HL-60 (cell line): ENCODE data around the gene RAET1E.
A peak's percentile ranks its signal among the peaks of the same experiment; 100 is the strongest.
"Not testable (repeated sequence)": the region's sequence is repeated elsewhere in the genome, so short reads cannot be mapped to it uniquely, and the experiment has no call there.

ENCODE experiments used
- DNase-seq, 2 experiments: peaks; one replicate each; pipeline ENCODE4 v3.0.0-alpha.2; 2010 to 2020; ENCODE audit warnings: low read depth in 1 of 2, low spot score in 1 of 2
- H3K27ac ChIP-seq: fragments of 250-450 bp; sonication (Bioruptor Pico); replicated peaks from 2 replicates; pipeline ENCODE4 v1.5.1; 2020; ENCODE audit warnings: mild to moderate bottlenecking, moderate library complexity
- H3K27me3 ChIP-seq: fragments of 250-450 bp; sonication (Bioruptor Pico); 2 replicates; pipeline ENCODE4 v1.5.1; 2021; ENCODE audit warnings: mild to moderate bottlenecking, moderate library complexity; ENCODE audit not compliant: insufficient read depth, poor library complexity, severe bottlenecking
- H3K4me3 ChIP-seq: replicated peaks from 2 replicates; pipeline ENCODE4 v1.5.1; 2011; ENCODE audit warnings: mild to moderate bottlenecking, control low read depth, low read length; ENCODE audit not compliant: insufficient read depth
- GABPA ChIP-seq: IDR thresholded peaks from 2 replicates; pipeline ENCODE4 v1.6.1; 2012; ENCODE audit warnings: low read depth
- POLR2AphosphoS5 ChIP-seq: IDR thresholded peaks from 2 replicates; pipeline ENCODE4 v1.6.1; 2012; ENCODE audit warnings: low read depth
- SPI1 ChIP-seq: IDR thresholded peaks from 2 replicates; pipeline ENCODE4 v1.6.1; 2012; ENCODE audit warnings: low read depth, mild to moderate bottlenecking, borderline replicate concordance
- long read RNA-seq: library from polyadenylated mRNA; unstranded; transcript quantifications from one replicate; pipeline ENCODE4 v2.0.0, GENCODE V29; 2020
- TF ChIP-seq, protein P1 (sequence below): IDR thresholded peaks from 2 replicates; pipeline ENCODE4 v1.6.1; 2012; ENCODE audit warnings: low read depth; ENCODE audit not compliant: insufficient replicate concordance
- TF ChIP-seq, protein P2 (sequence below): IDR thresholded peaks from one replicate; pipeline ENCODE4 v1.5.1; 2011; ENCODE audit warnings: low read length, control low read depth, inconsistent platforms; ENCODE audit not compliant: insufficient read depth

RAET1E gene, protein sequence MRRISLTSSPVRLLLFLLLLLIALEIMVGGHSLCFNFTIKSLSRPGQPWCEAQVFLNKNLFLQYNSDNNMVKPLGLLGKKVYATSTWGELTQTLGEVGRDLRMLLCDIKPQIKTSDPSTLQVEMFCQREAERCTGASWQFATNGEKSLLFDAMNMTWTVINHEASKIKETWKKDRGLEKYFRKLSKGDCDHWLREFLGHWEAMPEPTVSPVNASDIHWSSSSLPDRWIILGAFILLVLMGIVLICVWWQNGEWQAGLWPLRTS
- long read RNA-seq: 0 reads

DNA sequence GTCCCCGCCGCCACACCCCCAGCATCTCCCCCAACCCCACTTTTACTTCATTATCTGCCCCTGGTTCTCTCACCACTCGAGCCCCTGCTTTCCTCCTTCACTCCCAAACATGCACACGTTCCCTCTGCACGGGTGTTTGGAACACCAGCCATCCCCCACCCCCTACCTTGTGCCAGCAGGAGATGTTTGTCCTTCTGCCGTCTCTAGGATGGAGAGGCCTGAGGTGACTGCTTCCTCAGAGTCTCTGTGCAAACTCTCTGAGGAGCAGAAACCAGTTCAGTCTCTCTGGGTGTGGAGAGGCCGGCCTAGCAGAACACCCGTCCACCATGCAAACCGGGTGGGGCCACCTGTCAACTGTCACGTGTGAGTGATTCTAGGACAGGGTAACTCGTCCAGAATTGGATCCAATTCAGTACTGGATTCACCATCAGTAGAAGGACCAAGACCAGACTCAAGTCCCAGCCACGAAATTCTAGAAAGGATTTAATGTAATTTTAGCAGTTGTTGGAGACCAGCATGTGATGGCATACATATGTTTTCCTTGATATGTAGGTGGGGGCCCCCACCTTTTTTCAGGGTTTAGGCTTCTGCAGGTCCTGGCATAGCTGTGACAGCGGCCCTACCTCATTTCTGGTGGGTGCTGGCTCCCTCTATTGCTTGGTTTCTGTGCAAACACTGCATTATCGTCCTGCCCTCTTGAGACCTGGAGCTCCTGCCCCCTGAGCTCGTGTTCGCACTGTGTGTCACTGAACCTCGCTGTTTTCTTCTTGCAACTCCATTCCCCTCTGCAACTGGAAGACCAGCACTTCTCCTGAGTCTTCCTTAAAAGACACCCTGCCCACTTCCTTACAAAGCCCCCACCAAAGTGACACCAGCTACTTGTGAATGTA, at the start of gene RAET1E:
TSS of gene RAET1E (minus strand) at position 259 of the 890 bp plus-strand sequence. CDS start 7,212 bp downstream, outside the sequence.
- no peak for TF ChIP-seq POLR2AphosphoS5
- TF ChIP-seq, protein P1, sequence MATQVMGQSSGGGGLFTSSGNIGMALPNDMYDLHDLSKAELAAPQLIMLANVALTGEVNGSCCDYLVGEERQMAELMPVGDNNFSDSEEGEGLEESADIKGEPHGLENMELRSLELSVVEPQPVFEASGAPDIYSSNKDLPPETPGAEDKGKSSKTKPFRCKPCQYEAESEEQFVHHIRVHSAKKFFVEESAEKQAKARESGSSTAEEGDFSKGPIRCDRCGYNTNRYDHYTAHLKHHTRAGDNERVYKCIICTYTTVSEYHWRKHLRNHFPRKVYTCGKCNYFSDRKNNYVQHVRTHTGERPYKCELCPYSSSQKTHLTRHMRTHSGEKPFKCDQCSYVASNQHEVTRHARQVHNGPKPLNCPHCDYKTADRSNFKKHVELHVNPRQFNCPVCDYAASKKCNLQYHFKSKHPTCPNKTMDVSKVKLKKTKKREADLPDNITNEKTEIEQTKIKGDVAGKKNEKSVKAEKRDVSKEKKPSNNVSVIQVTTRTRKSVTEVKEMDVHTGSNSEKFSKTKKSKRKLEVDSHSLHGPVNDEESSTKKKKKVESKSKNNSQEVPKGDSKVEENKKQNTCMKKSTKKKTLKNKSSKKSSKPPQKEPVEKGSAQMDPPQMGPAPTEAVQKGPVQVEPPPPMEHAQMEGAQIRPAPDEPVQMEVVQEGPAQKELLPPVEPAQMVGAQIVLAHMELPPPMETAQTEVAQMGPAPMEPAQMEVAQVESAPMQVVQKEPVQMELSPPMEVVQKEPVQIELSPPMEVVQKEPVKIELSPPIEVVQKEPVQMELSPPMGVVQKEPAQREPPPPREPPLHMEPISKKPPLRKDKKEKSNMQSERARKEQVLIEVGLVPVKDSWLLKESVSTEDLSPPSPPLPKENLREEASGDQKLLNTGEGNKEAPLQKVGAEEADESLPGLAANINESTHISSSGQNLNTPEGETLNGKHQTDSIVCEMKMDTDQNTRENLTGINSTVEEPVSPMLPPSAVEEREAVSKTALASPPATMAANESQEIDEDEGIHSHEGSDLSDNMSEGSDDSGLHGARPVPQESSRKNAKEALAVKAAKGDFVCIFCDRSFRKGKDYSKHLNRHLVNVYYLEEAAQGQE: no peak
- no peak for TF ChIP-seq SPI1
- TF ChIP-seq, protein P2, sequence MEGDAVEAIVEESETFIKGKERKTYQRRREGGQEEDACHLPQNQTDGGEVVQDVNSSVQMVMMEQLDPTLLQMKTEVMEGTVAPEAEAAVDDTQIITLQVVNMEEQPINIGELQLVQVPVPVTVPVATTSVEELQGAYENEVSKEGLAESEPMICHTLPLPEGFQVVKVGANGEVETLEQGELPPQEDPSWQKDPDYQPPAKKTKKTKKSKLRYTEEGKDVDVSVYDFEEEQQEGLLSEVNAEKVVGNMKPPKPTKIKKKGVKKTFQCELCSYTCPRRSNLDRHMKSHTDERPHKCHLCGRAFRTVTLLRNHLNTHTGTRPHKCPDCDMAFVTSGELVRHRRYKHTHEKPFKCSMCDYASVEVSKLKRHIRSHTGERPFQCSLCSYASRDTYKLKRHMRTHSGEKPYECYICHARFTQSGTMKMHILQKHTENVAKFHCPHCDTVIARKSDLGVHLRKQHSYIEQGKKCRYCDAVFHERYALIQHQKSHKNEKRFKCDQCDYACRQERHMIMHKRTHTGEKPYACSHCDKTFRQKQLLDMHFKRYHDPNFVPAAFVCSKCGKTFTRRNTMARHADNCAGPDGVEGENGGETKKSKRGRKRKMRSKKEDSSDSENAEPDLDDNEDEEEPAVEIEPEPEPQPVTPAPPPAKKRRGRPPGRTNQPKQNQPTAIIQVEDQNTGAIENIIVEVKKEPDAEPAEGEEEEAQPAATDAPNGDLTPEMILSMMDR: no peak
- no peak for TF ChIP-seq GABPA
- no peak within 1 kb of the TSS for H3K4me3 ChIP-seq
- DNase-seq: no peak
- H3K27me3 ChIP-seq: peaks cover 11% of the 10 kb centered on the region
- H3K27ac ChIP-seq: no peak within 1 kb of the TSS

GRCh38 chr6:149947533-149947932, 49.6 kb upstream of the RAET1E start:
- DNase-seq, H3K4me3 ChIP-seq, H3K27ac ChIP-seq: not testable (repeated sequence)
- H3K27me3 ChIP-seq: peaks cover 16% of the 10 kb centered on the region

DNA sequence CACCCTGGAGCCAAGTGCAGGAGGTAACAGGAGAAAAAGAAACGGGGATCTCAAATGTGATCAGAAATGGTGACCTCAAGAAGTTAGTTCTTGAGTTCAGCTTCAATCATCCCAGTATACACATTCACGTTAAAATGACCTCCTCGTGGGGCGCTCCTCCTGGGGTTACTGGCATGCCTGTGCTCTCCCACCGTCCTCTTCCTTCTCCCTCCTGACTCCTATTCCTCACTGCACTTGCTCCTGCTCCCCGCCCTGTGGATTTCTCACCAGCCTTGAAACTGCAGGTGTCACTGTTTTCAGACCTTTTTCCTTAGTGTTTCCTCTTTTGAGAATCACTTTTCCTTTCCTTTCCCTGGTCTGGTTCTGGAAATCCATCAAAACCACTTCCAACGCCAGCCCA, 48.7 kb upstream of the RAET1E start:
- peaks cover 17% of the 10 kb centered on the region for H3K27me3 ChIP-seq
- H3K4me3 ChIP-seq: not testable (repeated sequence)

GRCh38 chr6:149945276-149945675, 47.4 kb upstream of the RAET1E start:
- not testable (repeated sequence) for H3K27ac ChIP-seq, H3K4me3 ChIP-seq, DNase-seq
- peaks cover 24% of the 10 kb centered on the region for H3K27me3 ChIP-seq

More for the DNA sequence above, 48.7 kb upstream of the RAET1E start:
- H3K27ac ChIP-seq, DNase-seq: not testable (repeated sequence)

- H3K27ac ChIP-seq, DNase-seq, H3K4me3 ChIP-seq: not testable (repeated sequence)
- H3K27me3 ChIP-seq: peaks cover 40% of the 10 kb centered on the region
Measured at GRCh38 chr6:149943321-149943720, 45.4 kb upstream of the RAET1E start.

DNA sequence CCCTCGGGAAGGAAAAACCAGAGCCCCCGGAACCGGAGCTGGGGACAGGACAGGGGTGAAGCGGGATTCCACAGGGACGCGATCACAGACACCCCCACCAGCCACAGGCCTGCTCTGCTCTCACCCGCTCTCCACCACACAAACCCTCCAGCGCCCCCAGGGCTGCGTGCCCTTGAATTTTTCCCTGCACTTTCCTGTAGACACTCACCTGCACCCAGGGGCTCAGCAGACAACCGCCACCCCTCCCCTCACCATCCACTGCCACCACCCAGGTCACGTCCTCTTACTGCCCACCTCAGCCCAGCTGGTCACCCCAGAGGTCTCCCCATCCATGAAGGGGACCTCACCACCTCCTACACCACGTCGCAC, 44.5 kb upstream of the RAET1E start:
- Histone ChIP-seq H3K27ac (no peak overlapping the region), H3K4me3 (peak overlapping the region; percentile 46), H3K27me3 (peaks cover 45% of the 10 kb centered on the region)
- TF ChIP-seq, protein P2: no peak
- TF ChIP-seq, protein P1: no peak
- TF ChIP-seq POLR2AphosphoS5: no peak
- TF ChIP-seq SPI1: no peak
- no peak for TF ChIP-seq GABPA
- DNase-seq: no peak
